Measurements from ENCODE around the gene SLC25A51.
"Not testable (repeated sequence)": the region's sequence is repeated elsewhere in the genome, so short reads cannot be mapped to it uniquely, and the experiment has no call there.

The SLC25A51 gene

DNA sequence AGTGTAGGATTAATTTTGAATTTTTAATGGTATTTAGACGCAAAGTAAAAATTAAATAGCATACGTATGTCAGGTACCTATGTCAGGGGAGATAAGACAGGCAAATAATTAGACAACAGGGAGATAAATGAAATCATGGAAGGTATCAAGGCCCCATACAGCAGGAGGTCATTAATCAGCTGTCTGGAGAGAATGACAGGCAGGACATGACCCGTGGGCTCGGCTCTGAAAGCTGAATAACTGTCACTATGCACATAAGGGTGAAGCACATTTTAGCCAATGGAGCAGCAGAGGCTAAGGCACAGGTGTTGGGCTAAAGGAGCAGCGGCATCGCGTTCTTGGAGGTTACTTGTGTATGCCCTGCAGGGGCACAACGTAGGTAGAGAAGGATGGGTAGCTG, 11.9 kb downstream of the SLC25A51 start:
- no peak overlapping the region for H2AFZ ChIP-seq (ENCODE audit: low read length)
- no peaks in the 10 kb centered on the region for H3K4me1 ChIP-seq (ENCODE audit: low read length)
- no peak overlapping the region for H3K4me3 ChIP-seq (ENCODE audit: low read length)
- no peak for TF ChIP-seq CTCF (IDR thresholded peaks at IDR 0.05; ENCODE audit: low read length)
- TF ChIP-seq EZH2 (optimal IDR thresholded peaks at IDR 0.05; ENCODE audit: low read depth, low read length), result no peak
- TF ChIP-seq EZH2phosphoT487 (IDR thresholded peaks at IDR 0.05; ENCODE audit: low read length), result no peak
- peaks cover 67% of the 10 kb centered on the region for H3K79me2 ChIP-seq (ENCODE audit: low read length)
- H3K9ac ChIP-seq (ENCODE audit: low read length), result no peak overlapping the region
- DNase-seq, result no peak
- H3K36me3 ChIP-seq (replicated peaks; ENCODE audit: insufficient read depth, low read length), result peaks cover 6% of the 10 kb centered on the region; the same call in 1 of the 2 replicates
- no peaks in the 10 kb centered on the region for H3K27me3 ChIP-seq (replicated peaks; ENCODE audit: insufficient read depth, low read length)
- H4K20me1 ChIP-seq (ENCODE audit: insufficient read depth, low read length), result no peaks in the 10 kb centered on the region
- H3K9me2 ChIP-seq (replicated peaks; ENCODE audit: insufficient read depth, low read length), result no peaks in the 10 kb centered on the region
- H3K4me2 ChIP-seq (ENCODE audit: low read depth, low read length), result no peak overlapping the region
- no peak overlapping the region for H3K27ac ChIP-seq (ENCODE audit: low read length)
- no peaks in the 10 kb centered on the region for H3F3A ChIP-seq (ENCODE audit: insufficient read depth, low read length)
- no peaks in the 10 kb centered on the region for H3K9me3 ChIP-seq (replicated peaks; ENCODE audit: insufficient read depth, low read length)

DNA sequence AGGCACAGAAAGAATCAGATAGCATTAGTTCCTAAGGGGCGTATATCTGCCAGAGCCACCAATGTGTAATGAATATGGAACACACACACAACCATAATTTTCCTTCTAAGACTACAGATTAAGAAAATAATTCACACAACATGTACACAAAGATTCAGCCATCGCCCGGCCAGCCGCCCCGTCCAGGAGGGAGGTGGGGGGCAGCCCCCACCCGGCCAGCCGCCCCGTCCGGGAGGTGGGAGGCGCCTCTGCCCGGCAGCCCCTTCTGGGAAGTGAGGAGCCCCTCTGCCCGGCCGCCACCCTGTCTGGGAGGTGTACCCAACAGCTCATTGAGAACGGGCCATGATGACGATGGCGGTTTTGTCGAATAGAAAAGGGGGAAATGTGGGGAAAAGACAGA, 12.9 kb downstream of the SLC25A51 start:
- H3K36me3 ChIP-seq (replicated peaks; ENCODE audit: insufficient read depth, low read length); H3K4me1 ChIP-seq (ENCODE audit: low read length); H3K9ac ChIP-seq (ENCODE audit: low read length); H3K27ac ChIP-seq (ENCODE audit: low read length); H3K9me3 ChIP-seq (replicated peaks; ENCODE audit: insufficient read depth, low read length); H2AFZ ChIP-seq (ENCODE audit: low read length); H3K9me2 ChIP-seq (replicated peaks; ENCODE audit: insufficient read depth, low read length); H3K4me3 ChIP-seq (ENCODE audit: low read length); H3K27me3 ChIP-seq (replicated peaks; ENCODE audit: insufficient read depth, low read length); H4K20me1 ChIP-seq (ENCODE audit: insufficient read depth, low read length); DNase-seq; H3K4me2 ChIP-seq (ENCODE audit: low read depth, low read length); H3F3A ChIP-seq (ENCODE audit: insufficient read depth, low read length): not testable (repeated sequence)
- peaks cover 59% of the 10 kb centered on the region for H3K79me2 ChIP-seq (ENCODE audit: low read length)

DNA sequence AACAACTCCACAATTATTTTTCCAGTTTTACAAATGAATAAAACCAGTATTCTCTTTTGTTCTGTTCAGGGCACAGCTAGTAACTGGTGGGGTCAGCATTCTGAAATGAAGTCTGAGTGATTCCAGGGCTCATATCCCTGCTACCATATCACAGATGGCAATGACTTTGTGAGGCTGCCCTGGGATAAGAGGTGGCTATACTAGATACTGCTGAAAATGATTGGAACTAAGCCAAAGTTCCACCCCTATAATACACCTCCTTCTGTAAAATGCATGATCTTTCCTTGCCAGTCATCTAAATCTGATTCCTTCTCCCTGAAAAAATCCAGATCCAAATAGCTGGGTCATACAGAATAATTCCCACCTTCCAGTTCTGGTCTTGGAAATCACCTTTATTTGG, 14.4 kb downstream of the SLC25A51 start:
- no peaks in the 10 kb centered on the region for H3K27me3 ChIP-seq (replicated peaks; ENCODE audit: insufficient read depth, low read length)
- H3K9ac ChIP-seq (ENCODE audit: low read length), result no peak overlapping the region
- no peaks in the 10 kb centered on the region for H3K9me2 ChIP-seq (replicated peaks; ENCODE audit: insufficient read depth, low read length)
- TF ChIP-seq EZH2 (optimal IDR thresholded peaks at IDR 0.05; ENCODE audit: low read depth, low read length) (no peak), CTCF (IDR thresholded peaks at IDR 0.05; ENCODE audit: low read length) (no peak), EZH2phosphoT487 (IDR thresholded peaks at IDR 0.05; ENCODE audit: low read length) (no peak)
- no peak overlapping the region for H3K27ac ChIP-seq (ENCODE audit: low read length)
- no peaks in the 10 kb centered on the region for H3K36me3 ChIP-seq (replicated peaks; ENCODE audit: insufficient read depth, low read length)
- H4K20me1 ChIP-seq (ENCODE audit: insufficient read depth, low read length), result no peaks in the 10 kb centered on the region
- no peak for DNase-seq
- no peak overlapping the region for H2AFZ ChIP-seq (ENCODE audit: low read length)
- no peak overlapping the region for H3K4me3 ChIP-seq (ENCODE audit: low read length)
- no peaks in the 10 kb centered on the region for H3F3A ChIP-seq (ENCODE audit: insufficient read depth, low read length)
- no peaks in the 10 kb centered on the region for H3K4me1 ChIP-seq (ENCODE audit: low read length)
- no peak overlapping the region for H3K4me2 ChIP-seq (ENCODE audit: low read depth, low read length)
- no peaks in the 10 kb centered on the region for H3K9me3 ChIP-seq (replicated peaks; ENCODE audit: insufficient read depth, low read length)
- H3K79me2 ChIP-seq (ENCODE audit: low read length), result peaks cover 49% of the 10 kb centered on the region

DNA sequence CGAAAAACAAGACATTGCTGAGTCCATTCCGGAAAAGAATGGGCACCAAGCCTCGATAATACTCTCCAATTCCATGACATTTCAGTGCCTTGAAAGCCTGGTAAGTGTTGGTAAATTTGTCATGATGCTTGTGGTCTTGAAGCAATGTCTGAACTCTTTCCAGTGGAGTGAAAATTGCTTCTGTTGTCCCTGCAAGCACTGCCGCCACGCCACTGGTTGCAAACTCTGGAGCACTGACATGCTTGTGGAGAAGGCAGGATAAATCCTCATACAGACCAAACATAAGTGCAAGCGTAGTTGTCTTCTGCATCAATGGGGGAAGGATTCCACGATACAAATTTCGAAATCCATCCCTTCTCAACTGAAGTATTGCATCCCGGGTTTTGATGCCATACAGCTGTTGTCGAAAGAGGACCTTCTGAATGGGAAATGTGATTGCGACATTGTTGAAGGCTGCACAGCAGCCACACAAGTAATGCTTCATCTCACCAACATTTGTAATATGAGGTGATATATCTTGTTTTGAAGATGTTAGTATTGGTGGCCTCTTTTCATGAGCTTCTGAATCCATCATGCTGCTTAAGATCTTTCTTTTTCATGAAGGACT, 15.8 kb downstream of the SLC25A51 start:
- H3F3A ChIP-seq (ENCODE audit: insufficient read depth, low read length); H3K27me3 ChIP-seq (replicated peaks; ENCODE audit: insufficient read depth, low read length); H3K4me2 ChIP-seq (ENCODE audit: low read depth, low read length); H2AFZ ChIP-seq (ENCODE audit: low read length); H3K9ac ChIP-seq (ENCODE audit: low read length); H3K36me3 ChIP-seq (replicated peaks; ENCODE audit: insufficient read depth, low read length); H3K27ac ChIP-seq (ENCODE audit: low read length); H3K4me3 ChIP-seq (ENCODE audit: low read length); H3K9me3 ChIP-seq (replicated peaks; ENCODE audit: insufficient read depth, low read length); H3K4me1 ChIP-seq (ENCODE audit: low read length); DNase-seq; H3K9me2 ChIP-seq (replicated peaks; ENCODE audit: insufficient read depth, low read length); H4K20me1 ChIP-seq (ENCODE audit: insufficient read depth, low read length): not testable (repeated sequence)
- peaks cover 47% of the 10 kb centered on the region for H3K79me2 ChIP-seq (ENCODE audit: low read length)
